ENCODE measurements around the gene CD244.

CD244 gene

DNA sequence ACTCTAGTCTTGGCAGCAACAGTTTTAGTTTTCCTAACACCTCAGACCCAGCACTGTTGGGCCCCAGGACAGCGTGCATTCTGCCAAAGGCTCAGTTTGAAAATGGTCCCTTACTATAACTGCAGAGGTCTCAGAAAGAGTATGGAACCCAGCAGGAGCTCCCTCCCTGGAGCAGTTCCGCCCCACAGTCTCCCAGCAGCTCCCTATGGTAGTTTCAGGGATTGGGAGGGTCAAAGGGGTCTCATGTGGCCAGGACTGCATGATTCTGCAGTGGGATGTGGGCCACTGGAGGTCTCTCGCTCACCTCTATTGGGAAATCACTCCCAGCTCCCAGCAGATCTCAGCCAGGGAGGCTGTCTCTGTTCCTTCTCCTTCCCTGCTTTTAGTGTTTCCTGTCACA, 54.4 kb downstream of the CD244 start:
- no peak for DNase-seq

DNA sequence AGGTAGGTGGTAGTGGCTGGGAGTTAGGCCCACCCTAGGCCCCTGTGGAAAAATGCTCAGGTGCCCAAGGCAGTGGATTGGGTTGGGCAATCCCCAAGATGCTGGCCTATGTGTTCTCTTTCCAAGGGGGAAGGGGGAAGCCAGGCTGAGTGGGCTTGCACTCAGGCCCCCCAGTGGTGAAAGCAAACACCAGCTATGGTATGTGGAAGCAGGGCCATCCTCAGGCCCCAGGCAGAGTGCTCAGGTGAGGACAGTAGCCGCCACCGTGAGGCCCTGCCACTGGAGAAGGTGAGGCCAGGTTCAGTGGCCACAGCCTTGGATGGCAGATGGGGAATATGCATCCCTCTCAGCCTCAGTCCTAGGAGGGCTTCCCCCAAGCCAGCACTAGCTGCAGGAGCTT, 54.9 kb downstream of the CD244 start:
- DNase-seq = no peak

DNA sequence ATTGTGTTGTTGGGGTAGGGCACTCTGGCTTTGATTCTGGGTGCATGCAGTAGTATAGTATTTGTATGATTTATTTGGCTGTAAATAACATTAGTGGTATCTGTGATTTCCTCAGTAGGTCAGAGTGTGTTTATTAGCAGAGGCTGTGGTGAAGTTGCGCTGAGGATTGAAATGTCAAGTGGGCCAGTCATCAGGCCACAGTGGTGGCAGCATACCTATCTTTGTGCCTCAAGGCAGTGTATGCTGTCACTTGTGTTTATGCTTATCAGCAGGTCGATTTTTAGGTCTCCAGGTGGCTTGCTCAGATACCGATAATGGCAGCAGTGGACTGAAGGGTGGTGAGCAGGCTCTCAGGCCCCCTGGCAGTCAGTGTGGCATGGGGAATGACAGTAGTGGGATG, 55.4 kb downstream of the CD244 start:
- no peak for DNase-seq

DNA sequence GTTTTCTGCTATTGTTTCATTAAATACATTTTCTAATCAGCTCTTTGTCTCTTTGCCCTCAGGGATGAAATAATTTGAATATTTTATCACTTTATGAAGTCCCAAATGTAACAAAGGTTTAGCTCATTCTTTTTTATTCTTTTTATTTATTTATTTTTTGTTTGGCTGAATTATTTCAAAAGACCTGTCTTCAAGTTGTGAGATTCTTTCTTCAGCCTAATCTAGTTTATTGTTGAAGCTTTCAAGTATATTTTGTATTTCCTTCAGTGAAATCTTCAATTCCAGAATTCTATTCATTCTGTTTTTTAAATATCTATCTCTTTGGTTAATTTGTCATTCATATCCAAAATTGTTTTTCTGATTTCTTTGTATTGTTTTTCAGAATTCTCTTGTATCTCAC, 55.9 kb downstream of the CD244 start:
- no peak for DNase-seq

DNA sequence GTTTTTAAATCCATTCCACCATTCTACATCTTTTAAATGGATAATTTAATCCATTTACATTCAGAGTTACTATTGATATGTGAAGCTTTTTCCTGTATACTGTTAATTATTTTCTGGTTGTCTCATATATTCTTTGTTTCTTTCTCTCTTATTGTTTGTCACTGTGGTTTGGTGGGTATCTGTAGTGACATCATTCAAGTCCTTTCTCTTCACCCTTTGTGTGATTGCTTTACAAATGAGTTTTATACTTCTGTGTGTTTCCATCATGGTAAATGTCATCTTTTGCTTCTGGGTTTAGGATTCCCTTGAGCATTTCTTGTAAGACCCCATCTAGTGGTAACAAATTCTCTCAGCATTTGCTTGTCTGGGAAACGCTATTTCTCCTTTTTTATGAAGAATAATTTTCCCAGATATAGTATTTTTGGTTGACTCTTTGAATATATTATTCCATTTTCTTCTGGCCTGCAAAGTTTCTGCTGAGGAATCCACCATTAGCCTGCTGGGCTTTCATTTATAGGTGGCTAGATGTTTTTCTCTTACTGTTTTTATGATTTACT, 56.5 kb downstream of the CD244 start:
- DNase-seq = no peak

DNA sequence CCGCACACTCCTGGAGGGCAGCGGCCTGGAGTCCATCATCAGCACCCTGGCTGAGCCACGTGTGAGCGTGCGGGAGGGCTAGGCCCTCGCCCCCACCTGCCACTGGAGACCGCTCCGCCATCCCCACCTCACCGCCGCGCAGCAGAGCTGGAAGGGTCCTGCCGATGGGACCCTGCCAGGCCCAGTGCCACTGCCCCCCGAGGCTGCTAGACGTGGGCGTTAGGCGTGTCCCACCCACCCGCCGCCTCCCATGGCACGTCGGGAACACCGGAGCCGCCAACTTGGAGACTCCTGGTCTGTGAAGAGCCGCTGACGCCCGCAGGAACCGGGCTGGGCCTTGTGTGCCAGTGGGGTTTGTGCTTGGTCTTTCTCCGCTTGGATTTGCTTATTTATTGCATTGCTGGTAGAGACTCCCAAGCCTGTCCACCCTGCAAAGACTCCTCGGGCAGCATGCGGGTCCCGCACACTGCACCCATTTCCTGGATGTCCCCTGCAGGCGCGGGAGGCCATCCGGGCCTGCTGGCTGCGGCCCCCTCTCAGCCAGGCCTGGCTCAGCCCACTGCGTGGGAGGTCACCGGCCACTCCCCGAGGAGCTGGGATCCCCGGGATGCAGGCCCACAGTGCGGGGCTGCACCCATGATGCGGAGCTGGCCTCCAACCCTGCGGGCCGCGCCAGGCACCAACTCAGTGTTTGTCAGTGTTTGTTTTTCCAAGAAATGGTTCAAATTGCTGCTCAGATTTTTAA, 60.7 kb downstream of the CD244 start:
- DNase-seq = no peak

DNA sequence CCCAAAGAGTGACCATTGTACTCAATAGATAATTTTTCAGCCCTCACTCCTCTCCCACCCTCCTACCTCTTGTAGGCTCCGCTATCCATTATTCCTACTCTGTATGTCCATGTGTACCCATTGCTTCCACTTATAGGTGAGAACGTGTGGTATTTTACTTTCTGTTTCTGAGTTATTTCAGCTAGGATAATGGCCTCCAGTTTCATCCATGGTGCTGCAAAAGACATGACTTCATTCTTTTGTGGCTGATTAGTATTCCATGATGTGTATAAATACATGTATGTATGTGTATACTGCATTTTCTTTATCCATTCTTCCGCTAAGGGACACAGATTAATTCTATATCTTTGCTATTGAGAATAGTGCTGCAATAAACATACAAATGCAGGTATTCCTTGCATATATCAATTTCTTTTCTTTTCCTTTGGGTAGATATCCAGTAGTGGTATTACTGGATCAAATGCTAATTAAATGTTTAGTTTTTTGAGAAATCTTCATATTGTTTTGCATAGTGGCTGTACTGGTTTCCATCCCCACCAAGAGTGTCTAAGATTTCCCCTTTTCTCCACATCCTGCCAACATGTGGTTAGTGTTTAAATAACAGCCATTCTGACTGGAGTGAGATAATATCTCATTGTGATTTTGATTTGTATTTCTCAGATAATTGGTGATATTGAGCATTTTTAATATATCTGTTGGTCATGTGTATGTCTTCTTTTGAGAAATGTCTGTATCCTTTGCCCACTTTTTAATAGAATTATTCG, 61.9 kb downstream of the CD244 start:
- DNase-seq = peak in 3 of 6 experiments; percentile 14 to 53 (median 50)

DNA sequence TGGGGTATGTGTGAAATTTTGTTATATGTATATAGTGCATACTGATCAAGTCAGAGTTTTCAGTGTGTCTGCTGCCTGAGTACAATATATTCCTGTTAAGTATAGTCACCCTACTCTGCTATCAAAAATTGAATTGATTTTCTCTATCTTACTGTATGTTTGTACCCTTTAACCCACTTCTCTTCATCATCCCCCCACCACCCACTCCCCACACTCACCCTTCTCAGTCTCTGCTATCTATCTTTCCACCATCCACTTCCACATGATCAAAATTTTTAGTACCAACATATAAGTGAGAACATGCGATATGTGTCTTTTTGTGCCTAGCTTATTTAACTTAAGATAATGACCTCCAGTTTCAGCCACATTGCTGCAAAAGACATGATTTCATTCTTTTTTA, 62.5 kb downstream of the CD244 start:
- DNase-seq = no peak

DNA sequence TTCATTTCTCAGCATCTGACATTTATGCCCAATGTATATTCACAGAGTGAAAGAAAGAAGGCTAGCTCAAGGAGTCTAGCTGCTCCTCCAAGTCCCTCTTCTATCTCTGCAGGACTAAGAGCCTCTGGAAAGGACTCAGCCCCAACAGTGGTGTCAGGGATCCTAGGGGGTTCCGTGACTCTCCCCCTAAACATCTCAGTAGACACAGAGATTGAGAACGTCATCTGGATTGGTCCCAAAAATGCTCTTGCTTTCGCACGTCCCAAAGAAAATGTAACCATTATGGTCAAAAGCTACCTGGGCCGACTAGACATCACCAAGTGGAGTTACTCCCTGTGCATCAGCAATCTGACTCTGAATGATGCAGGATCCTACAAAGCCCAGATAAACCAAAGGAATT, 63.0 kb downstream of the CD244 start:
- DNase-seq = no peak

DNA sequence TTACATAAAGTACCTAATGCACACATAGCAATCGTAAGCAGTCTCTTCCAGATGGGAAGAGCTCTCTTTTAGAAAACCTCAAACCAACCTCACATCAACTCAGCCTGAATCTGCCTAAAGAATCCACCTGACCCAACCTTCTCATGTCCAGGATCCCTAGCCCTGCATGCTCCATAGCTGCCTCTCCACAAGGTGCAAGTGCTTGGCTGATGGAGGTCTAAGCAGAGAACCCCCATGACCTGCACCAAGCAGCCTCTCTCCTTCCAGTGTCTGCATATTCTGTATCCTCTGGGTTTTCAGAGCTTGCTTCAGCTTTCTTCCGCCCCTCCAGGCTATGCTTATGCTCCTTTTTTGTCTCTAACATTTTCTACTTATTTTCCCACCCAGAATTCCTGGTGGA, 64.2 kb downstream of the CD244 start:
- DNase-seq = no peak

DNA sequence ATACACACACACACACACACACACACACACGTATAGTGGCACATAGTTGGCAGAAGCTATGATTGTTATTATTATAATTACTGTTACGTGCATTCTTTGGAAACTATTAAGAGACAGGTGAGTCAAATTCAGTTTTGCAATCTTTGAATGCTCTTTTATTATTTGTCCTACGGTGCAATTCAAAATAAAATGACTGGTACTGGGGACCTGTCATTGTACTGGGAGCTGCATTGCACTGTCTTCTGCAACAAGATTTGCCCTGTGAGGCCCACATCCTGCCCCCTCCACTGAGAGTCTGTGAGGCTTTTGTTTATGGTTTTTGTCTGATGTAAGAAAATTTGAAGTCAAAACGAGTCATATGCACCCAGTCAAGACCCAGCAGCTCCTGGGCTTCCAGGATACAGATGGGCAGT, 64.8 kb downstream of the CD244 start:
- DNase-seq = peak; percentile 28 to 77 (median 60)

DNA sequence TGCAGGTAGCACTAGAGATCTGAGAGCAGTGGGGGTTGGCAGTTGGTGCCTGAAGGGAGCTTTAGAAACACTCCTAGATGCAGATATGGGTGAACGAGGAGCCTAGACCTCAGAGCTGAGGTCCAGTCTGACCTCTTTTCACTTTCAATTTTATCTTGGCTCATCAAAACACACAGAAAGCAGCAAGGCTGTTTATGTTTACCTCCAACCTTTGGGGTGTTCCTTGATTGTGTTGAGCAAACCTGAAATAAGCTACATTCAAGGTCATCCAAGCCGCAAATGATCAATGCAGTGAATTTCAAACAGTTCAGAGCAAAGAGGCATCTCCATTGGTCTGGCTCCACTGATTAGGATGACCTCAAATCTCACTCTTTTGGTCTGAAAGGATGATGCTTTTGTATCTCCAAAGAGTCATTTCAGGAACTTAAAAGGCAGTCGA, 65.4 kb downstream of the CD244 start:
- peak in 1 of 6 experiments; percentile 48 for DNase-seq

DNA sequence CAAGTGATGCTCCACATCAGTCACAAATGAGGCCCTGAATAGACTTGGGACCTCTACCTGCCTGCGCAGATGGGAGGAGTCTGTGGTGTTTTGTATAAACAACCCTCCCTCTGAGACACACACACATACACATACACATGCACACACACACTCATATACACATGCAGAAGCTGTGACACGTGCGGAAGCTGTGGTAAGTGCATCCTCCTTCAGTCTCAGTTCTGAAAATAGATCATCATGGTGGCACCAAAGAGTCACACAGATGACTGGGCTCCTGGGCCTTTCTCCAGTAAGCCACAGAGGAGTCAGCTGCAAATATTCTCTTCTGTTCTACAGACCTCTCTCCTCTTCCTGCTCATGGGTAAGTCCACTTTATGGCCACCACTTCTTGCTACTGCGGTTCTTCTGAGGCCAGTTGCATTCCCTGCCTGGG, 66.7 kb downstream of the CD244 start, which contains the start of gene LY9:
LY9 (plus strand) TSS at position 224 of the 433 bp plus-strand sequence; CDS start at position 238, 14 bp downstream.
- peak; percentile 53 to 97 (median 86) for DNase-seq

DNA sequence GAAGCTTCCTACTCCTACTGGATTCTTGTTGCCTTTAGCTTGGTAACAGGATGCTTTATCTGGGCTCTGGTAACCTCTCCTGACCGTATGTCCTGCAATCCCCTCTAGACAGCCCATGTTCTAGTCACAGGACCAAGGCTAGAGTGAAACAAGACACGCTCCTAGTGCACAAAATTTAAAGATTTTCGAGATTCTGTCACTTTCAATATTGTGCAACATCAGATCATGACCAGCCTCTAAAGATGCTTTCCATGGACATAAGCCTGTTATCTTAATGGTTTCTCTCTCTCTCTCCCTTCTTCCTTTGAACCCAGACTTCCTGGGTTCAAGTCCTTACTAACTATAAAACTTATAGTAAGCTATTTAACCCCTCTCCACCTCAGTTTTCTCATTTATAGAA, 68.3 kb downstream of the CD244 start:
- DNase-seq = no peak

DNA sequence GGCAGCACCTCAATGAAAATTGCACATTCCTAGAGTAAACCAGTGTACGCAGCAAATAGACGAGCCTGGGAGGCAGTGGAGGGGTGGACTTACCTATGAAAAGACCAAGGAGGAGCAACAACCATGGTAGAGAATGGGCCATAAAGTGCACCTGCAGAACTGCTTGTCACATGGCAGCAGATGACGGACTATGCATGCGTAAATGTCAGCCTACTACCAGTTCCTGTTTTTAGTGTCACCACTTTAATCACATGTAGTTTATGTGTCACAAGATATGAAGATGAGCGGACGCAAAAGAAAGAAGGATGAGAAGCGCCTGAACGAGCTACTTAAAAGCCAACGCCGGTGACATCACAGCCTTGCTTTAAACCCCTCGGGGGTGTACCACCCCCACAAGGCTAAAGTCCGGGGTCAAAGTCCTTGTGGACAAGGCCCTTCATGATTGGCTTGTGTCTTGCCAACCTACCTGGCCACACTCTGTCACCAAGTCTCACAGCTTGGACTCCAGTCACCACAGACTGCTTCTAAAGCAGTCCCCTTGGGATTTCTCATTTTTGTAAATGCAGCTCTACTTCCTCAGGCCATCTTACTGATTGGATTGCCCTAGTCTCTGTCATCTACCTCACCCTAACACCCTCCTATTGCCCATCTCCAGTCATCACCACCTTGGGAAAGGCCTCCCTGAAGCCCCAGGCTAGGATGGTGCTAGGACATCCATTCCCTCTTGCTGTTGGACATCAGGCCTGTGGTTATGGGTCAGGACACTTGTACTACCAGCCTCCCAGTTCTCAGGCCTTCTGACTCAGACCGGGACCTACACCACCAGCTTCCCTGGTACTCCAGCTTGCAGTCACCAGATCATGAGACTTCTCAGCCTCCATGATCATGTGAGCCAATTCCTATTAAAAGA, 72.7 kb downstream of the CD244 start:
- no peak for DNase-seq

DNA sequence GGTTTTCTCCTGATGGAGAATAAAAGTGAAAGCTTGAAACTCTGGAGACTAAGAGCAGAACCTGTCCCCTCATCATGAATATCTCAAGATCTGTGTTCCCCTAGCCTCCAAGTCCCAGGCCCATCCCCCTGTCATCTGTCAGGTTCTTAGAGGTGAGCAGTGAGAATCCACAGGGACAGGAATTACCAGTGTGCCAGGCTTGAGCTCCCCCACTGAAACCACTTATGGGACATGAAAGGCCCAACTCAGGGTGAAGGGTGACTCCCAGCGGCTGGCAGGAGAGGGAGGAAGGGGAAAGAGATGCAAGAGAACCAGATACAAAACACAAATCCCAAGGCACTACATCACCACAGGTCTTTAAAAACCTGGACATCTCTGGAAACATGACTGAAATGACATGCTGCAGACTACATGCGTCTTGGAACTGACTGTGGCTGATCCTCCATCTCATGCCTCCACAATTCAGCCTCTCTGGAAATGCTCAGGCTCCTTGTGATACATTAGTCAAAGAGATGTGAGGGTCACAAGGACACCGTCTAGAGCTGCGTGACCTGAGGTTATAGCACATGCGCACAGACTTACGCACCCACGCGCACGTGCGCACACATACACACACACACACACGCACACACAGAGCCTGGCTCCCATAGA, 73.5 kb downstream of the CD244 start:
- DNase-seq = no peak

DNA sequence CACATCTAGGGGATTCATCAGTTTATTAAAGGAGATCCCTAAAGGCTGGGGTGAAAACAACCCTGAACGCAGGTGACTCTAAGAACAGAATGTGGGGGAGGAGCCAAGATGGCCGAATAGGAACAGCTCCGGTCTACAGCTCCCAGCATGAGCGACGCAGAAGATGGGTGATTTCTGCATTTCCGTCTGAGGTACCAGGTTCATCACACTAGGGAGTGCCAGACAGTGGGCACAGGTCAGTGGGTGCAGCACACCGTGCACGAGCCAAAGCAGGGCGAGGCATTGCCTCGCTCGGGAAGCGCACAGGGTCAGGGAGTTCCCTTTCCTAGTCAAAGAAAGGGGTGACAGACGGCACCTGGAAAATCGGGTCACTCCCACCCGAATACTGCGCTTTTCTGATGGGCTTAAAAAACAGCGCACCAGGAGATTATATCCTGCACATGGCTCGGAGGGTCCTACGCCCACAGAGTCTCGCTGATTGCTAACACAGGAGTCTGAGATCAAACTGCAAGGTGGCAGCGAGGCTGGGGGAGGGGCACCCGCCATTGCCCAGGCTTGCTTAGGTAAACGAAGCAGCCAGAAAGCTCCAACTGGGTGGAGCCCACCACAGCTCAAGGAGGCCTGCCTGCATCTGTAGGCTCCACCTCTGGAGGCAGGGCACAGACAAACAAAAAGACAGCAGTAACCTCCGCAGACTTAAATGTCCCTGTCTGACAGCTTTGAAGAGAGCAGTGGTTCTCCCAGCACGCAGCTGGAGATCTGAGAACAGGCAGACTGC, 79.5 kb downstream of the CD244 start:
- peak in 3 of 6 experiments; percentile 13 to 33 (median 18) for DNase-seq

DNA sequence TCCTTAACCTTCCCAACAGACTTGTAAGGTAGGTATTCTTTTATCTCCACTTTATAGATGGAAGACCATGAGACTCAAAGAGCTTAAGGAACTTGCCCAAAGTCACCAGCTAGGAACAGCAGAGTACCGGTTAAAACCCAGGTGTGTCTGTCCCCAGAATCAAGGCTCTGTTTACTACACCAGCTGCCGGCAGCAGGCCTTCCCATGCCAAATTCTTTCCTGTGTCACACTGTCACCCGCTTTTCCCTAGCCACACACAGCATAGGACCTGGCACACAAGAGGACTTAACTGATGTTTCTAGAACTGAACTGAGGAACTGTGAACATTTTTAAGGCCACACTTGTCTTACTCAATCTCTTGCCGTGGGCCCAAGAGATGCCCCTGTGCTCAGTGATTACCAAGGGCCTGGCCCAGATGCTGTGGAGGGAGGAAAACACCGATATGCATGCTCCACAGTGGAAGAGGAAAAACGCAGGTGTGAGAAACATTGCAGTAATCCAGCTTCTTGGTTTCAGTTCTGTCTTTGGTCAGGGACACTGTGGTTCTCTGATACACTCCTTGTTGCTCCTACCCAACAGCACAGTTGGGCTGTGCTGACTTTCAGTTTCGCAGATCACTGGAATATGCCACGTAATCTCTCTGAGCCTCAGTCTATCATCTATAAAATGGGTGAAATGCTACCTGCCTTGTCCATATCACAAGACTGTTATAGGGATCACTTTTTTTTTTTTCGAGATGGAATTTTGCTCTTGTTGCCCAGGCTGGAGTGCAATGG, 80.6 kb downstream of the CD244 start:
- DNase-seq = no peak

DNA sequence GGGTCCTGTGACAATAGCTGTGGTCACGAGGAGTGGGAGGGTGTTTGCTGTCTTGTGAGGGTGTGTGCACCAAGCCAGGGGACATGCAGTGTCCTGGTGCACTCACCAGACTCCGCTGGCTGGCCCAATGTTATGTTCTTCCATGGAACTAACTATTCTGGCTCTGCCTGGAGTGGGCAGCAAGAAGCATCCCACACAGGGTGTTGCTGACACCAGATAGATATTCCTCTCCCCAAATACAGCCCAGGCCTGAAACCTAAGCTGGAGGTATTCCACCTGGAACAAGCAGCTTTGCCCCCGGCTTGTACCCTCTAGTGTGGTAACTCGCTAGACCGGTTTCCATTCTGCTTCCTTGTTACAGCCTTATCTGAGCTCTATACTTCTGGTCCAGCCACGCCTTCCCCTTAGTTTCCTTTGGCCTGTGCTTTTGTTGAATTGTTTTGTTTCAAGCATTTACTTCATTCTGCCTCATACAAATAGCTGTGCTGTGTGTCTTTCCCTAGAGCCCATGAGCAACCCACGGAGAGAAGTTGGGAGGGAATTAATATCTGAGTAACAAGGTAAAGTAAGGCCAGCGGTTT, 81.4 kb downstream of the CD244 start:
- no peak for DNase-seq

DNA sequence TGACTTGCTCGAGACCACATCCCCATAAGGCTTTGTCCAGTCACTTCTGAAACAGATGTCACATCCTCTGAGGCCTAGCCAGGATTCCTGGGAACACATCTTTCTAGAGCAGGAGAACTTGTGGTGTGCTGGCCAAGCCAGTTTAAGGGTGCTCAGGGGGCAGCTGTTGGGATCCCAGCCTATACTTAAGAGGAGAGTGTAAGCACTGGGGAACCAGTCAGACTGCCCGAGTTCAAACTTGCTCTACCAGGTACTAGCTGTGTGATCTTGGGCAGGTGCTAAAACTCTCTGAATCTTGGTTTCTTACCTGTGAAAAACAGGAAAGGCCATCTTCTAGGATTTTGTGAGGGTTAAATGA, 82.3 kb downstream of the CD244 start:
- DNase-seq = no peak
